Mesothelial cell of epicardium (in vitro differentiated cells): ENCODE data around the gene PAM16. TPM values are rescaled to one million over a fixed set of nuclear protein-coding genes. Genes with fewer than 3 reads are reported as not detected.

Experiments used
- DNase-seq, 2 experiments: peaks; one replicate each; pipeline ENCODE4 v3.0.0; 2021; ENCODE audit warnings: low spot score in 2 of 2; ENCODE audit not compliant: unreplicated experiment in 2 of 2
- H3K27ac Mint-ChIP-seq: 2 replicates; pipeline ENCODE4 v1.8.0; 2021; ENCODE audit warnings: mixed read lengths
- H3K27me3 Mint-ChIP-seq: 2 replicates; pipeline ENCODE4 v1.8.0; 2021; ENCODE audit warnings: low read depth, mixed read lengths
- H3K36me3 Mint-ChIP-seq: 2 replicates; pipeline ENCODE4 v1.8.0; 2021; ENCODE audit warnings: mixed read lengths
- H3K4me1 Mint-ChIP-seq: 2 replicates; pipeline ENCODE4 v1.8.0; 2021; ENCODE audit warnings: mixed read lengths
- H3K4me3 Mint-ChIP-seq: 2 replicates; pipeline ENCODE4 v1.8.0; 2021; ENCODE audit warnings: mild to moderate bottlenecking, moderate library complexity, mixed read lengths
- H3K9me3 Mint-ChIP-seq: 2 replicates; pipeline ENCODE4 v1.8.0; 2021; ENCODE audit warnings: mixed read lengths
- total RNA-seq: library from RNA; stranded (reverse); gene quantifications from 3 replicates; pipeline ENCODE4 v1.2.1, GENCODE V29; 2021
- TF ChIP-seq, protein P1 (sequence below): fragments of 200-600 bp; sonication (generic); IDR thresholded peaks from one replicate; pipeline ENCODE4 v1.5.0; 2021; ENCODE audit warnings: antibody characterized with exemption; ENCODE audit not compliant: unreplicated experiment

The PAM16 gene
- total RNA-seq, 1 donor from 2014 or later, result 35.6 TPM

DNA sequence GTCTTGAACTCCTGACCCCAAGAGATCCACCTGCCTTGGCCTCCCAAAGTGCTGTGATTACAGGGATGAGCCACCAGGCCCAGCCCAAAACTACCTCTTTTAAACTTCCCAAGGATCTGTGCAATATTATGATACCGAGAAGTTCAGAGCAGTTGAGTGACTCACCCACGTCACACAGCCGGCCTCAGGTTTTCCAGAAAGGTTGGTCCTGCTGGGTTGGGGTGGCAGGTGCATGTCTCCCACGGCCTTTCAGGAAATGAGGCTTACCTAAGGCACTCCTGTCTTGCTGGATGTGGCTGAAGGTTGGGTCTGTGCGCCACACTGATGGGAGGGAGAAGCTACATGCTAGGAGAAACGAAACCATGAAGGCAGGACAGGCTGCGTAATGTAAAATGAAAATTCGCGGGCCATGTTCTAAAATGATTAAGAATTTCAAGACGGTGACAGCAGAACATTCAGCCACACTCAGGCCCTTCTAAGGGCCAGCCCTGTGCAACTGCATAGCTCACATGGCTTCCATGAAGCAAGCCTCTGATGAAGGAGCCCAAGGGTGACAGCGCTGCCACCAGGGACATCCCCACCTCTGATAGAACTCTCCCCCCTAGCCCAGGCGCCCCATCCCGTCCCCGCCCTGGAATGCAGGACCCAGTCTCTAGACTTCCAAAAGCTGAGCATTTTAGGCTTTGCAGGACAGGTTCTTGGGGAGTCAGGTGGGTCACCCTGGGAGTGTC is 41.9 kb downstream of the PAM16 start:
- H3K36me3 Mint-ChIP-seq, result no peaks in the 10 kb centered on the region
- H3K27ac Mint-ChIP-seq, result peak overlapping the region; percentile 72
- TF ChIP-seq, protein P1, sequence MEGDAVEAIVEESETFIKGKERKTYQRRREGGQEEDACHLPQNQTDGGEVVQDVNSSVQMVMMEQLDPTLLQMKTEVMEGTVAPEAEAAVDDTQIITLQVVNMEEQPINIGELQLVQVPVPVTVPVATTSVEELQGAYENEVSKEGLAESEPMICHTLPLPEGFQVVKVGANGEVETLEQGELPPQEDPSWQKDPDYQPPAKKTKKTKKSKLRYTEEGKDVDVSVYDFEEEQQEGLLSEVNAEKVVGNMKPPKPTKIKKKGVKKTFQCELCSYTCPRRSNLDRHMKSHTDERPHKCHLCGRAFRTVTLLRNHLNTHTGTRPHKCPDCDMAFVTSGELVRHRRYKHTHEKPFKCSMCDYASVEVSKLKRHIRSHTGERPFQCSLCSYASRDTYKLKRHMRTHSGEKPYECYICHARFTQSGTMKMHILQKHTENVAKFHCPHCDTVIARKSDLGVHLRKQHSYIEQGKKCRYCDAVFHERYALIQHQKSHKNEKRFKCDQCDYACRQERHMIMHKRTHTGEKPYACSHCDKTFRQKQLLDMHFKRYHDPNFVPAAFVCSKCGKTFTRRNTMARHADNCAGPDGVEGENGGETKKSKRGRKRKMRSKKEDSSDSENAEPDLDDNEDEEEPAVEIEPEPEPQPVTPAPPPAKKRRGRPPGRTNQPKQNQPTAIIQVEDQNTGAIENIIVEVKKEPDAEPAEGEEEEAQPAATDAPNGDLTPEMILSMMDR, result no peak
- no peaks in the 10 kb centered on the region for H3K9me3 Mint-ChIP-seq
- H3K4me3 Mint-ChIP-seq, result peak overlapping the region; percentile 10
- H3K27me3 Mint-ChIP-seq, result no peaks in the 10 kb centered on the region
- H3K4me1 Mint-ChIP-seq, result peaks cover 31% of the 10 kb centered on the region
- DNase-seq, result no peak

- H3K9me3 Mint-ChIP-seq, result no peaks in the 10 kb centered on the region
- peak overlapping the region; percentile 99 for H3K27ac Mint-ChIP-seq
- TF ChIP-seq, protein P1, result no peak
- peak; percentile 96 to 97 for DNase-seq
- H3K27me3 Mint-ChIP-seq, result no peaks in the 10 kb centered on the region
- no peaks in the 10 kb centered on the region for H3K36me3 Mint-ChIP-seq
- peaks cover 35% of the 10 kb centered on the region for H3K4me1 Mint-ChIP-seq
- H3K4me3 Mint-ChIP-seq, result peak overlapping the region; percentile 83
Observed at GRCh38 chr16:4307215-4308037, 43.7 kb downstream of the PAM16 start.

DNA sequence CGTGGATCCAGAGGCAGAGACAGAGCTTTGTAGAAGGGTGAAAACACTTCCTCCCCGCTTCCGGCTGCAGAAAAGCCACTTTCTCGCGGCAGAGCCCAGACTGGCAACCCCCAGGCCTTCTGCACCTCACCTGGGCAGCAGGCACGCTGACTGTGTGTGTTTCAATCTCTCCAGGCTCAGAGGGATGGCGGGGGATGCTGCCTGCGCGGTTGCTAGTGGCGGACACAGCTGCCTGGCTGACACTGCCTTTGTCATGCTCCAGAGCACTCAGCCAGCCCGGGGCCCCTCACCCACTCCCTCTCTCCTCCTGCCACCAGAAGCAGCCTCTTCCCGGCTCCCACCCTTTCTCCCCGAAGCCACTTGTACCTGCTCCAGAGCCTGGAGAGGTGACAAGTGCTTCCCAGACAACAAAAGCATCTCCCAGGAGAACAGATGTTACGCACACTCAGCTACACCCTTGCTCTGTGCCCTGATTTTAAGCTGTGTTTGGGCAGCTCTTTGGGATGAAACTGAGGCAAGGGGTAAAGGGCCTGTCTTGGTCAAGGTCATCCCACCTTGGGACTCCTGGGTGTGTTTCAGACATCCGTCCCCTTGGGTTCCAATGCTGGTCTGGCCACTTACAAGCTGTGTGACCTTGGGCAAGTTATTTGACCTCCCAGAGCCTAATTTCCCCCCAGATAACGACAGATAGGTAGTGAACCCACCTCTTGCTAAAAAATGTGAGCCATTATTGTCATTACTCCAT is 44.5 kb downstream of the PAM16 start:
- TF ChIP-seq, protein P1, result no peak
- H3K4me1 Mint-ChIP-seq, result peaks cover 35% of the 10 kb centered on the region
- no peaks in the 10 kb centered on the region for H3K36me3 Mint-ChIP-seq
- H3K27ac Mint-ChIP-seq, result peak overlapping the region; percentile 99
- DNase-seq, result no peak
- H3K27me3 Mint-ChIP-seq, result no peaks in the 10 kb centered on the region
- no peaks in the 10 kb centered on the region for H3K9me3 Mint-ChIP-seq
- peak overlapping the region; percentile 83 for H3K4me3 Mint-ChIP-seq

DNA sequence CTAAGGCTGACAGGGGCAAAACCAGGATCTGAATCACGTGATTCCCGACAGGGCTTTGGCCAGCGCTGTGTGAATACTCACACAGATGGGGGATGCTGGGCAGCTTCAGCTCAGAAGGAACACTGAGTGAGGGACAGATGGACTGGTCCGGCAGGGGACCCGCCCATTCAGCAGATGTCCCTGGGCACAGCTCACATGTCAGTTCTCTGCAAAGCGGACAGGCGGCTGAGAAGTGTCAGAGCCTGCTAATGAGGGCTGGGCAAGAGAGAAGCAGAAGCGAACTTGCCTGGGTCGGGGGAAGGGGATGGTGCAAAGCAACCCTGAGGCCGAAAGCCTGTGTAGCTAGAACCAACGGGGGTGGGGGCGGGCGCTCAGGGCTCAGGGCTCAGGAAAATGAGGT is 47.1 kb downstream of the PAM16 start:
- TF ChIP-seq, protein P1, result no peak
- Mint-ChIP-seq H3K36me3 (peaks cover 5% of the 10 kb centered on the region), H3K4me3 (peak overlapping the region; percentile 24), H3K27ac (peak overlapping the region; percentile 60), H3K4me1 (peaks cover 31% of the 10 kb centered on the region), H3K9me3 (no peaks in the 10 kb centered on the region), H3K27me3 (no peaks in the 10 kb centered on the region)
- DNase-seq, result no peak

- Mint-ChIP-seq H3K27ac (peak overlapping the region; percentile 25), H3K36me3 (peaks cover 5% of the 10 kb centered on the region), H3K9me3 (no peaks in the 10 kb centered on the region), H3K27me3 (no peaks in the 10 kb centered on the region), H3K4me3 (no peak overlapping the region), H3K4me1 (peaks cover 40% of the 10 kb centered on the region)
- no peak for DNase-seq
- TF ChIP-seq, protein P1, result no peak
Observed at GRCh38 chr16:4301968-4302367, 49.2 kb downstream of the PAM16 start.
